DOHH2 (cell line): Measurements from ENCODE around the gene NPIPB6.

ENCODE experiments used
- H3F3A ChIP-seq: fragments of 200-600 bp; sonication (generic), shearing (Covaris generic); 2 replicates; pipeline ENCODE4 v1.6.0; 2016; ENCODE audit warnings: antibody characterized with exemption, mild to moderate bottlenecking; ENCODE audit not compliant: control insufficient read depth, insufficient read depth
- H3K27ac ChIP-seq: fragments of 200-600 bp; sonication (generic); 2 replicates; pipeline ENCODE4 v1.5.1; 2014; ENCODE audit warnings: low read depth, mild to moderate bottlenecking, low read length, moderate library complexity
- H3K27me3 ChIP-seq: fragments of 200-600 bp; sonication (generic); 2 replicates; pipeline ENCODE4 v1.6.1; 2014; ENCODE audit warnings: mild to moderate bottlenecking, low read length, mixed read lengths; ENCODE audit not compliant: control insufficient read depth
- H3K36me3 ChIP-seq: fragments of 200-600 bp; sonication (generic); 2 replicates; pipeline ENCODE4 v1.6.1; 2014; ENCODE audit warnings: mild to moderate bottlenecking, low read length, moderate library complexity, mixed read lengths; ENCODE audit not compliant: control insufficient read depth
- H3K4me1 ChIP-seq: fragments of 200-600 bp; sonication (generic); 2 replicates; pipeline ENCODE4 v1.6.1; 2014; ENCODE audit warnings: mild to moderate bottlenecking, low read length, mixed read lengths; ENCODE audit not compliant: control insufficient read depth
- H3K4me2 ChIP-seq: fragments of 200-600 bp; sonication (generic); 2 replicates; pipeline ENCODE4 v1.6.0; 2014; ENCODE audit warnings: mild to moderate bottlenecking, low read length, moderate library complexity
- H3K4me3 ChIP-seq: fragments of 200-600 bp; sonication (generic); 2 replicates; pipeline ENCODE4 v1.5.1; 2014; ENCODE audit warnings: mild to moderate bottlenecking, low read length, mixed read lengths
- H3K79me2 ChIP-seq: fragments of 200-600 bp; sonication (generic); 2 replicates; pipeline ENCODE4 v1.6.1; 2014; ENCODE audit warnings: mild to moderate bottlenecking, low read length, mixed read lengths; ENCODE audit not compliant: control insufficient read depth
- H3K9me2 ChIP-seq: fragments of 200-600 bp; sonication (generic); replicated peaks from 2 replicates; pipeline ENCODE4 v1.6.1; 2014; ENCODE audit warnings: mild to moderate bottlenecking, low read length, mixed read lengths; ENCODE audit not compliant: control insufficient read depth
- H3K9me3 ChIP-seq: fragments of 200-600 bp; sonication (generic); 2 replicates; pipeline ENCODE4 v1.6.1; 2014; ENCODE audit warnings: antibody characterized with exemption, low read length, mixed read lengths; ENCODE audit not compliant: control insufficient read depth, insufficient read depth
- H4K20me1 ChIP-seq: fragments of 200-600 bp; sonication (generic); 2 replicates; pipeline ENCODE4 v1.6.0; 2014; ENCODE audit warnings: low read depth, mild to moderate bottlenecking, antibody characterized with exemption, low read length, moderate library complexity; ENCODE audit not compliant: control insufficient read depth, insufficient read depth
- EZH2phosphoT487 ChIP-seq: fragments of 200-600 bp; sonication (generic); IDR thresholded peaks from 2 replicates; pipeline ENCODE4 v1.6.1; 2017; ENCODE audit warnings: borderline replicate concordance, mild to moderate bottlenecking, antibody characterized with exemption, low read length, moderate library complexity, mixed read lengths
- TF ChIP-seq, protein P1 (sequence below): fragments of 200-600 bp; sonication (generic); IDR thresholded peaks from one replicate; pipeline ENCODE4 v1.5.1; 2014; ENCODE audit warnings: antibody characterized with exemption, mild to moderate bottlenecking, low read depth, low read length; ENCODE audit not compliant: poor library complexity, severe bottlenecking

Gene NPIPB6

DNA sequence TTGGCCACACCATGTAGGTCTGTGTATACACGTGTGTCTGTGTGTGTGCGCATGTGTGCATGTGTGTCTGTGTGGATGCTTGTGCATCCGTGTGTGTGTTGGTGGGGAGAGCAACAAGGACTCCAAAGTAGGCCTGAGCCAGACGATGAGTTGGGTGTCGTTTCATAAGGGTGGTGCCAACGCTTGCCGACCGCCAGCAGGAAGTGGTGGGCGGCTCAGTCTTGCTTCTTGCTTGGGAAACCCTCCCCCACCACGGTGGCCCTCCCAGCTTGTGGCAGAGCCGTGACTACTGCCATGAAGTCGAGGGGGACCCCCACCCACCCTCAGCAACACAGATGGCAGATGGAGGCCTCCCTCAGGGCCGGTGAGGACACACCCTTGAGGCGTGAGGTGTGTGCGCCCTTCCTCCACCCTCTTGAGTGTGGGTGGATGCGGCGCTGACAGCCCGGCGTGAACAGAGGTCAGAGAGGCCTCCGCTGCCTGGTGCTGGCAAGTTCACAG lies 53.4 kb downstream of the NPIPB6 start:
- Histone ChIP-seq H3K27ac (no peak overlapping the region), H3K36me3 (no peaks in the 10 kb centered on the region), H3K4me1 (no peaks in the 10 kb centered on the region), H3K4me2 (no peak overlapping the region), H3K9me3 (no peaks in the 10 kb centered on the region), H3K79me2 (no peaks in the 10 kb centered on the region), H3K27me3 (0 out of 2 replicates have a peak, but pooled peaks cover 3% of the 10 kb centered on the region), H4K20me1 (no peaks in the 10 kb centered on the region), H3K9me2 (no peaks in the 10 kb centered on the region), H3F3A (no peaks in the 10 kb centered on the region), H3K4me3 (no peak overlapping the region)
- TF ChIP-seq, protein P1, sequence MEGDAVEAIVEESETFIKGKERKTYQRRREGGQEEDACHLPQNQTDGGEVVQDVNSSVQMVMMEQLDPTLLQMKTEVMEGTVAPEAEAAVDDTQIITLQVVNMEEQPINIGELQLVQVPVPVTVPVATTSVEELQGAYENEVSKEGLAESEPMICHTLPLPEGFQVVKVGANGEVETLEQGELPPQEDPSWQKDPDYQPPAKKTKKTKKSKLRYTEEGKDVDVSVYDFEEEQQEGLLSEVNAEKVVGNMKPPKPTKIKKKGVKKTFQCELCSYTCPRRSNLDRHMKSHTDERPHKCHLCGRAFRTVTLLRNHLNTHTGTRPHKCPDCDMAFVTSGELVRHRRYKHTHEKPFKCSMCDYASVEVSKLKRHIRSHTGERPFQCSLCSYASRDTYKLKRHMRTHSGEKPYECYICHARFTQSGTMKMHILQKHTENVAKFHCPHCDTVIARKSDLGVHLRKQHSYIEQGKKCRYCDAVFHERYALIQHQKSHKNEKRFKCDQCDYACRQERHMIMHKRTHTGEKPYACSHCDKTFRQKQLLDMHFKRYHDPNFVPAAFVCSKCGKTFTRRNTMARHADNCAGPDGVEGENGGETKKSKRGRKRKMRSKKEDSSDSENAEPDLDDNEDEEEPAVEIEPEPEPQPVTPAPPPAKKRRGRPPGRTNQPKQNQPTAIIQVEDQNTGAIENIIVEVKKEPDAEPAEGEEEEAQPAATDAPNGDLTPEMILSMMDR: no peak
- no peak for TF ChIP-seq EZH2phosphoT487

DNA sequence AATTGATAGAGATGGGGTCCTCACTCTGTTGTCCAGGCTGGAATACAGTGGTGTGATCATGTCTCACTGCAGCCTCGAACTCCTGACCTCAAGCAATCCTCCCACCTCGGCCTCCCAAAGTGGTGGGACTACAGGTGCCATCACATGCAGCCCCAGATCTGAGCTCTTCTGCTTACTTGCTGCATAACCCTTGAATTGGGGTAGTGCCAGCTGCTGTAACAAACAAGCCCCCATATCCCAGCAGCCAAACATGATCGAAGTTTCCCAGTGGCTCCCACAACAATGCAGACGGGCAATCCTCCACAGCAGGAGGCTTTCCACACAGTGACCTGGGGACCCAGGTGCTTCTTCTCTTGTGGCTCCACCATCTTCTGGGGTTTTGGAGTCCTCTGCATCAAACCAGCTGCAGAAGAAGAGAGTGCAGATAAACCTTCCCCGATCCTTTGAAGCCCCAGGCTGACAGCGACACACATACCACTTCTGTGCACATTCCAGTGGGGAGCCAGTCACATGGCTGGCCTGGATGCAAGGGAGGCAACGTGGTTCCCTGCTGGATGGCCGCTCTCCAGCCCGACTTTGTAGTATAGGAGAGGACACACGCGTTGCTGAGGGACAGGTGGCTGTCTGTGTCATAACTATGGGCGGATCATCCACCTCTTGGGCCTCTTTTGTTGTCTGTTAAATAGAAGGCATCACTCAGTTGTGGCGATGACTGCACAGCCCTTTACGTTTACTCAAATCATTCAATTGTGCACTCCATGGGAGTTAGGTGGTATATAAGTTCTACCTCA lies 54.3 kb downstream of the NPIPB6 start:
- H3K4me2 ChIP-seq: no peak overlapping the region
- H3K4me3 ChIP-seq: no peak overlapping the region
- H3K9me2 ChIP-seq: no peaks in the 10 kb centered on the region
- H3K4me1 ChIP-seq: no peaks in the 10 kb centered on the region
- H4K20me1 ChIP-seq: no peaks in the 10 kb centered on the region
- no peaks in the 10 kb centered on the region for H3K9me3 ChIP-seq
- no peak overlapping the region for H3K27ac ChIP-seq
- H3F3A ChIP-seq: no peaks in the 10 kb centered on the region
- H3K36me3 ChIP-seq: no peaks in the 10 kb centered on the region
- H3K79me2 ChIP-seq: no peaks in the 10 kb centered on the region
- TF ChIP-seq, protein P1: no peak
- TF ChIP-seq EZH2phosphoT487: no peak
- 0 out of 2 replicates have a peak, but pooled peaks cover 3% of the 10 kb centered on the region for H3K27me3 ChIP-seq

GRCh38 chr16:28307936-28308335 lies 55.4 kb downstream of the NPIPB6 start:
- no peaks in the 10 kb centered on the region for H3K79me2 ChIP-seq
- H3K36me3 ChIP-seq: no peaks in the 10 kb centered on the region
- H3F3A ChIP-seq: no peaks in the 10 kb centered on the region
- no peak overlapping the region for H3K27ac ChIP-seq
- no peaks in the 10 kb centered on the region for H3K4me1 ChIP-seq
- 0 out of 2 replicates have a peak, but pooled peaks cover 3% of the 10 kb centered on the region for H3K27me3 ChIP-seq
- no peaks in the 10 kb centered on the region for H3K9me3 ChIP-seq
- no peaks in the 10 kb centered on the region for H3K9me2 ChIP-seq
- TF ChIP-seq EZH2phosphoT487: no peak
- TF ChIP-seq, protein P1: no peak
- no peaks in the 10 kb centered on the region for H4K20me1 ChIP-seq
- no peak overlapping the region for H3K4me3 ChIP-seq
- H3K4me2 ChIP-seq: no peak overlapping the region
